Measurements from ENCODE around the gene ADAMTS12. TPM values are rescaled to one million over a fixed set of nuclear protein-coding genes. Genes with fewer than 3 reads are reported as not detected.

The ADAMTS12 gene
- total RNA-seq, 1 donor from 2014 or later: 10.4 TPM

GRCh38 chr5:33933723-33934169 is 42.0 kb upstream of the ADAMTS12 start:
- Mint-ChIP-seq H3K36me3 (ENCODE audit: low read depth) (no peaks in the 10 kb centered on the region), H3K4me1 (peaks cover 10% of the 10 kb centered on the region), H3K4me3 (no peak overlapping the region), H3K9me3 (no peaks in the 10 kb centered on the region), H3K27ac (ENCODE audit: unreplicated experiment) (no peak overlapping the region), H3K27me3 (ENCODE audit: low read depth) (peaks cover 41% of the 10 kb centered on the region)
- no peak for TF ChIP-seq CTCF (conservative IDR thresholded peaks at IDR 0.05)
- no peak for DNase-seq (ENCODE audit: low read depth, low spot score)

DNA sequence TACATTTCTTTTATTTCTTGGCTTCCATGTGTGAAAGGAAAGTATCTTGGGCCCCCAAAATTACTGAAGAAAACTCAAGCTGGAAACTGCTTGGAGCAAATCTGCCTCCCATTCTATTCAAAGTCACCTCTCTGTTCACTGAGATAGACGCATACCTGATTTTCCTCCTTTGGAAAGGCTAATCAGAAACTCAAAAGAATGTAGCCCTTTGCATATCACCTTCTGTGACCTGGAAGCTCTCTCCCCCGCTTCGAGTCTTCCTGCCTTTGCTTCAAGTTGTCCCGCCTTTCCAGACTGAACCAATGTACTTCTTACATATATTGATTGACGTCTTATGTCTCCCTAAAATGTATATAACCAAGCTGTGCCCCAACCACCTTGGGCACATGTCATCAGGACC is 39.3 kb upstream of the ADAMTS12 start:
- Mint-ChIP-seq H3K36me3 (ENCODE audit: low read depth) (no peaks in the 10 kb centered on the region), H3K27me3 (ENCODE audit: low read depth) (peaks cover 24% of the 10 kb centered on the region), H3K9me3 (no peaks in the 10 kb centered on the region), H3K27ac (ENCODE audit: unreplicated experiment) (no peak overlapping the region), H3K4me3 (no peak overlapping the region), H3K4me1 (peaks cover 15% of the 10 kb centered on the region)
- TF ChIP-seq CTCF (conservative IDR thresholded peaks at IDR 0.05): no peak
- DNase-seq (ENCODE audit: low read depth, low spot score): no peak

DNA sequence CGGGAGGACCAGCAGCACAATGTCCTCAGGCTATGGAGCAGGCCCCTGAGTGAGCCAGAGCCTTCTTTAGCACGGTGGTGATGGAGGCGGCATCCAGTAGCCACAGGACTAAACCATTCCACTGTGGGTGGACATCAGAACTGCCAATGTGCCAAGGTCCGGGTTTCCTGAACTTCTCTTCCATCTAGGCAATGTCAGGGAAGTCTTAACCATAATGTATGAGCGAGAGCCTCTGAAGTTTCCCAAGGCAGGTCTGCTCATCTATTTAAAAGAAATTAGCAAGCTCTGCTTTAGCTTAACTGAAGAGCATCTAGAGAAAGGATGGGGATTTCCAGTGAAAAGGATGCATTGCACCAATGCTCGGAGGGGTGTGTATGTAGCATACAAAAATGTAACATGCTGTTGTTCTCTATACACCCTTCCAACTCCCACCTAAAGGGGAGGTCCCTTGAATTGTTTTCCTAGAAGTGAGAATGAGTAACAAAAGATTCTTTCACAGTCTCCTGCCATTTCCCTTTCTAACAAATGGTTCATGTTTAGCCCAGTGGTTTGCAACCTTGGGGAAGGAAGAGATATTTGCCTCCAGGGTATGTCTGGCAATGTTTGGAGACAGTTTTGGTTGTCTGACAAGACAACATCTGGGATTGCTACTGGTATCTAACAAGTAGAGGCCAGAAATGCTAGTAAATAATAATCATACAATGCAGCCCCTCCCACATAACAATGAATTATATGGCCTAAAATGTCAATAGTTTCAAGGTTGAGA is 38.3 kb upstream of the ADAMTS12 start:
- Mint-ChIP-seq H3K9me3 (no peaks in the 10 kb centered on the region), H3K36me3 (ENCODE audit: low read depth) (no peaks in the 10 kb centered on the region), H3K4me3 (no peak overlapping the region), H3K4me1 (peaks cover 7% of the 10 kb centered on the region), H3K27ac (ENCODE audit: unreplicated experiment) (no peak overlapping the region), H3K27me3 (ENCODE audit: low read depth) (peaks cover 15% of the 10 kb centered on the region)
- no peak for DNase-seq (ENCODE audit: low read depth, low spot score)
- no peak for TF ChIP-seq CTCF (conservative IDR thresholded peaks at IDR 0.05)

- no peaks in the 10 kb centered on the region for H3K9me3 Mint-ChIP-seq
- no peaks in the 10 kb centered on the region for H3K36me3 Mint-ChIP-seq (ENCODE audit: low read depth)
- H3K4me1 Mint-ChIP-seq: peaks cover 7% of the 10 kb centered on the region
- no peak overlapping the region for H3K4me3 Mint-ChIP-seq
- peaks cover 5% of the 10 kb centered on the region for H3K27me3 Mint-ChIP-seq (ENCODE audit: low read depth)
- TF ChIP-seq CTCF (conservative IDR thresholded peaks at IDR 0.05): no peak
- H3K27ac Mint-ChIP-seq (ENCODE audit: unreplicated experiment): no peak overlapping the region
- no peak for DNase-seq (ENCODE audit: low read depth, low spot score)
Observed at GRCh38 chr5:33928283-33928682, 36.5 kb upstream of the ADAMTS12 start.

DNA sequence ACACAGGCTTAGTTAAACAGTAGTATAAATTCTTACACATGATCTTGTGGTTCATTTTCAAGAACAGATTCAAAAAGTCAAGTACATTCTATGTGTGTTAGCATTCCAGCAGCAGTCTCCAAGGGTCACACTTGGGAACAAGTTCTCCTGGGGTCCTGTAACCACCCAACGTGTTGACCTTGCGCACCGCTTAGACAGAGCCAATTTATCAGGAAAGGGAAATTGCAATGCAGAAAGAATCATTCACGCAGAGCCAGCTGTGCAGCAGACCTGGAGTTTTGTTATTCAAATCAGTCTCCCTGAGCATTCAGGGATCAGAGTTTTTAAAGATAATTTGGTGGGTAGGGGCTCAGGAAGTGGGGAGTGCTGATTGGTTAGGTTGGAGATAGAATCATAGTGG is 35.9 kb upstream of the ADAMTS12 start:
- Mint-ChIP-seq H3K4me1 (peaks cover 7% of the 10 kb centered on the region), H3K4me3 (no peak overlapping the region), H3K27ac (ENCODE audit: unreplicated experiment) (no peak overlapping the region), H3K27me3 (ENCODE audit: low read depth) (peaks cover 5% of the 10 kb centered on the region), H3K36me3 (ENCODE audit: low read depth) (no peaks in the 10 kb centered on the region), H3K9me3 (no peaks in the 10 kb centered on the region)
- TF ChIP-seq CTCF (conservative IDR thresholded peaks at IDR 0.05): no peak
- no peak for DNase-seq (ENCODE audit: low read depth, low spot score)

All from neural crest cell (in vitro differentiated cells).